Esophagus squamous epithelium (tissue), 4 donors: Measurements from ENCODE around the gene PDLIM3.

Experiments
- POLR2A ChIP-seq, 4 donors: fragments of 450-650 bp; IDR thresholded peaks; one replicate each; pipeline ENCODE4 v1.6.1; 2017; ENCODE audit warnings: antibody characterized with exemption in 4 of 4, mild to moderate bottlenecking in 4 of 4, moderate library complexity in 3 of 4
- TF ChIP-seq, protein P1 (sequence below), 6 experiments: fragments of 450-650 bp in 4 of 6; fragments of 200-600 bp in 2 of 6; sonication (generic) in 2 of 6; IDR thresholded peaks; one replicate each; pipeline ENCODE4 v1.5.1; 2016 to 2019; ENCODE audit warnings: antibody characterized with exemption in 6 of 6, mild to moderate bottlenecking in 4 of 6, moderate library complexity in 4 of 6

- TF ChIP-seq, protein P1, sequence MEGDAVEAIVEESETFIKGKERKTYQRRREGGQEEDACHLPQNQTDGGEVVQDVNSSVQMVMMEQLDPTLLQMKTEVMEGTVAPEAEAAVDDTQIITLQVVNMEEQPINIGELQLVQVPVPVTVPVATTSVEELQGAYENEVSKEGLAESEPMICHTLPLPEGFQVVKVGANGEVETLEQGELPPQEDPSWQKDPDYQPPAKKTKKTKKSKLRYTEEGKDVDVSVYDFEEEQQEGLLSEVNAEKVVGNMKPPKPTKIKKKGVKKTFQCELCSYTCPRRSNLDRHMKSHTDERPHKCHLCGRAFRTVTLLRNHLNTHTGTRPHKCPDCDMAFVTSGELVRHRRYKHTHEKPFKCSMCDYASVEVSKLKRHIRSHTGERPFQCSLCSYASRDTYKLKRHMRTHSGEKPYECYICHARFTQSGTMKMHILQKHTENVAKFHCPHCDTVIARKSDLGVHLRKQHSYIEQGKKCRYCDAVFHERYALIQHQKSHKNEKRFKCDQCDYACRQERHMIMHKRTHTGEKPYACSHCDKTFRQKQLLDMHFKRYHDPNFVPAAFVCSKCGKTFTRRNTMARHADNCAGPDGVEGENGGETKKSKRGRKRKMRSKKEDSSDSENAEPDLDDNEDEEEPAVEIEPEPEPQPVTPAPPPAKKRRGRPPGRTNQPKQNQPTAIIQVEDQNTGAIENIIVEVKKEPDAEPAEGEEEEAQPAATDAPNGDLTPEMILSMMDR (IDR thresholded peaks at IDR 0.05) = no peak
- TF ChIP-seq POLR2A (IDR thresholded peaks at IDR 0.05) = no peak
Measured at GRCh38 chr4:185529413-185529812, 5.9 kb downstream of the PDLIM3 start.
